Forelimb muscle (tissue), 1 donor: ENCODE measurements around the gene ZNF345. TPM values are rescaled to one million over a fixed set of nuclear protein-coding genes. Genes with fewer than 3 reads are reported as not detected.

ENCODE experiments used
- DNase-seq: peaks from one replicate; pipeline ENCODE4 v3.0.0-alpha.2; 2013; ENCODE audit warnings: low read depth
- polyA plus RNA-seq: library from polyadenylated mRNA; unstranded; fragments of 120-200 nt; gene quantifications from one replicate; pipeline ENCODE4 v1.2.1, GENCODE V29; 2013; ENCODE audit not compliant: insufficient read length

Gene ZNF345
- polyA plus RNA-seq, 1 donor = 8.8 TPM

DNA sequence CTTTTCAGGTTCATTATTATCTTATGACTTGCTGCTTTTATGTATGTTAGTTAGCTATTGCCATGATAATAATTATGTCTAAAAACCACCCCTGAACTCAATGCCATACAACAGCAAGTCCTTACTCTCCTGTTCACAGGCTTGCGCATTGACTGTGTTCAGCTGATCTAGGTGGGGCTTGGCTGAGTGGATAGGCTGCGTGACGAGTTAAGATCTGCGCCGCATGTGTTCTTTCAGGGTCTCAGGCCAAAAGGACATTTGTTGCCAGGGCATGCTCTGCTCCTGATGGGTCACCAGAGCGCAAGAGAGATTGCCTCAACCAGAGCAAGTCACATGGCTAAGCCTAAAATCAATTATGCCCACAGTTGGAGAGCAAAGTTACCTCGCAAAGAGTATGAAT lies 66.3 kb downstream of the ZNF345 start:
- DNase-seq = peak; percentile 6

- DNase-seq = no peak
Observed at GRCh38 chr19:36918090-36918489, 67.4 kb downstream of the ZNF345 start.

Other genes starting within 250 kb of the ZNF345 start
- 10.8 TPM for gene ZNF382, start 245.6 kb upstream of the ZNF345 start, polyA plus RNA-seq
- gene ZNF461, start 184.0 kb upstream of the ZNF345 start, polyA plus RNA-seq = 10.4 TPM
- gene ZNF567, start 163.3 kb upstream of the ZNF345 start, polyA plus RNA-seq = 6.8 TPM
- 1.1 TPM for gene ZNF850, start 78.1 kb upstream of the ZNF345 start, polyA plus RNA-seq
- gene ZNF790, start 12.5 kb upstream of the ZNF345 start, polyA plus RNA-seq = 7.4 TPM
- 3.8 TPM for gene ZNF829, start 65.4 kb downstream of the ZNF345 start, polyA plus RNA-seq
- gene ZNF568, start 65.5 kb downstream of the ZNF345 start, polyA plus RNA-seq = 40.2 TPM
- gene ZNF420, start 227.6 kb downstream of the ZNF345 start, polyA plus RNA-seq = 12.8 TPM